Nephron progenitor cell (in vitro differentiated cells): ENCODE measurements around the gene CLCN1.
A peak's percentile ranks its signal among the peaks of the same experiment; 100 is the strongest.

Experiments used
- DNase-seq: peaks from one replicate; pipeline ENCODE4 v3.0.0; 2021
- H3K27ac Mint-ChIP-seq: 2 replicates; pipeline ENCODE4 v1.8.0; 2021; ENCODE audit warnings: mild to moderate bottlenecking, moderate library complexity, mixed read lengths
- H3K27me3 Mint-ChIP-seq: 2 replicates; pipeline ENCODE4 v1.8.0; 2021; ENCODE audit warnings: mild to moderate bottlenecking, low read depth, mixed read lengths; ENCODE audit not compliant: poor library complexity
- H3K36me3 Mint-ChIP-seq: 2 replicates; pipeline ENCODE4 v1.8.0; 2021; ENCODE audit warnings: low read depth, mixed read lengths
- H3K4me1 Mint-ChIP-seq: 2 replicates; pipeline ENCODE4 v1.8.0; 2021; ENCODE audit warnings: mixed read lengths
- H3K4me3 Mint-ChIP-seq: 2 replicates; pipeline ENCODE4 v1.8.0; 2021; ENCODE audit warnings: mild to moderate bottlenecking, moderate library complexity, mixed read lengths
- H3K9me3 Mint-ChIP-seq: 2 replicates; pipeline ENCODE4 v1.8.0; 2021; ENCODE audit warnings: mild to moderate bottlenecking, moderate library complexity, mixed read lengths
- TF ChIP-seq, protein P1 (sequence below): fragments of 200-600 bp; sonication (generic); IDR thresholded peaks from 2 replicates; pipeline ENCODE4 v1.5.0; 2021; ENCODE audit warnings: antibody characterized with exemption

The CLCN1 gene

DNA sequence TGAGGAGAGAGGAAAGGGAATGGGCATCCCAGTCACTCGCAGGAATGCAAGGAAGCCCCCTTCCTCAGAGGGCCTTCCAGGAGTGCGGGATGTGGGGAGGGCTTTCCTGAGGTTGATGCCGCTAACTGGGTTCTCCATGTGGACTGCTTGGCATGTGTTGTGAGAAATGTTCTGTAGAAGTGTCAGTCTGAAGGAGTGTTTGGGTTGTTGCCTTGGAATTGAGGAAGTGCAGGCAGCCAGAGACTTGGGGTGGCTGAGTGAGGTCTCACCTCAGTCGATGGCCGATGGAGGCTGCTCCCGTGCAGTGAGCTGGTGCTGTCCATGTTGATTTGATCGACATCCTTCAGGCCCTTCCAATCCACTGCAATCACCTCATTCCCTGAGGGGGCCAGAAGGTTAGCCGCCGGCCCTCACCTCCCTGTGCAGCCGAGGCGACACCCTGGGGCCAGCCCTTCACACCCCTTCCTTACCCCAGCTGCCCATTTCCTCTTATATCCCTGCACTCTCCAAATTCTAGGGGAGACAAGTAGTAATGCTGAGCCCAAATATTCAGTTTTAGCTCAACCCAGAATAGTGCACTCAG, 44.0 kb downstream of the CLCN1 start:
- Mint-ChIP-seq H3K27me3 (peaks cover 78% of the 10 kb centered on the region), H3K36me3 (no peaks in the 10 kb centered on the region), H3K4me3 (no peak overlapping the region), H3K9me3 (no peaks in the 10 kb centered on the region), H3K27ac (no peak overlapping the region), H3K4me1 (peaks cover 15% of the 10 kb centered on the region)
- no peak for DNase-seq
- TF ChIP-seq, protein P1, sequence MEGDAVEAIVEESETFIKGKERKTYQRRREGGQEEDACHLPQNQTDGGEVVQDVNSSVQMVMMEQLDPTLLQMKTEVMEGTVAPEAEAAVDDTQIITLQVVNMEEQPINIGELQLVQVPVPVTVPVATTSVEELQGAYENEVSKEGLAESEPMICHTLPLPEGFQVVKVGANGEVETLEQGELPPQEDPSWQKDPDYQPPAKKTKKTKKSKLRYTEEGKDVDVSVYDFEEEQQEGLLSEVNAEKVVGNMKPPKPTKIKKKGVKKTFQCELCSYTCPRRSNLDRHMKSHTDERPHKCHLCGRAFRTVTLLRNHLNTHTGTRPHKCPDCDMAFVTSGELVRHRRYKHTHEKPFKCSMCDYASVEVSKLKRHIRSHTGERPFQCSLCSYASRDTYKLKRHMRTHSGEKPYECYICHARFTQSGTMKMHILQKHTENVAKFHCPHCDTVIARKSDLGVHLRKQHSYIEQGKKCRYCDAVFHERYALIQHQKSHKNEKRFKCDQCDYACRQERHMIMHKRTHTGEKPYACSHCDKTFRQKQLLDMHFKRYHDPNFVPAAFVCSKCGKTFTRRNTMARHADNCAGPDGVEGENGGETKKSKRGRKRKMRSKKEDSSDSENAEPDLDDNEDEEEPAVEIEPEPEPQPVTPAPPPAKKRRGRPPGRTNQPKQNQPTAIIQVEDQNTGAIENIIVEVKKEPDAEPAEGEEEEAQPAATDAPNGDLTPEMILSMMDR: no peak

DNA sequence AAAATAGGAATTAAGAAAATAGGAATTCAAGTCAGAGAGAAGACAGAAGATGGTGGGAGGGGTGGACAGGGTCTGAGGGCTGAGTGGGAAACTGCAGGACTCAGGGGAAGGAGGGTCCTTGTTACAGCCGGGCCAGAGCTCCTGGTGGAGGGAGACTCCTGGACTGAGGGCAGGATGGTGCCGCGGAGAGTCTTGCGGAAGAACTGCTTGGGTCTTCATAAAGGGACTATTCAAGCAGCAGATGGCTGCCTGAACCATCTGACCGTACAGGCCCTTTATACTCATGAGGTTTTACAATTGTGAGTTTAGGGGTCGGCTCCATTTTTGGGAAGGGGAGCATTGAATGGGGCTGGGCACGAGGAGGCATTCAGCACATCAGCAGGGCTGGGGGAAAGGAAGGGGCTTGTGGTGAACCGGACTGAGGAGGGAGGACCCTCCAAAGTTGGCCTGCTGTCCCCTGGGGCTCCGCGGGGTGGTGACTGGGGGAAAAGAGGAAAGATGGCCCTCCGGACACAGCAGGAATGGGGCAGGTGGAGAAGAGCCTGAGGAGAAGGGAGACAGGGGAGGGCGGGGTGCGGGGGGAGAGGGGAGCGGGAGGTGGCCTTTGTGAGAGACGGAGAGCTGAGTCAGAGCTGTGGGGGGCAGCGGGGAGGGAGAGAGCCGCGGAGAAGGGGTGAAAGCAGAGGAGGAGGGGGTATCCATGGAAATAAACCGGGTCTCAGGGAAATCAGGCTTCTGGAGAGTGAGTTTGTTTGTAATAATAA, 45.1 kb downstream of the CLCN1 start:
- H3K27ac Mint-ChIP-seq: no peak overlapping the region
- H3K36me3 Mint-ChIP-seq: no peaks in the 10 kb centered on the region
- peak overlapping the region; percentile 67 for H3K4me3 Mint-ChIP-seq
- peaks cover 85% of the 10 kb centered on the region for H3K27me3 Mint-ChIP-seq
- H3K9me3 Mint-ChIP-seq: no peaks in the 10 kb centered on the region
- DNase-seq: no peak
- peaks cover 10% of the 10 kb centered on the region for H3K4me1 Mint-ChIP-seq
- TF ChIP-seq, protein P1: no peak

DNA sequence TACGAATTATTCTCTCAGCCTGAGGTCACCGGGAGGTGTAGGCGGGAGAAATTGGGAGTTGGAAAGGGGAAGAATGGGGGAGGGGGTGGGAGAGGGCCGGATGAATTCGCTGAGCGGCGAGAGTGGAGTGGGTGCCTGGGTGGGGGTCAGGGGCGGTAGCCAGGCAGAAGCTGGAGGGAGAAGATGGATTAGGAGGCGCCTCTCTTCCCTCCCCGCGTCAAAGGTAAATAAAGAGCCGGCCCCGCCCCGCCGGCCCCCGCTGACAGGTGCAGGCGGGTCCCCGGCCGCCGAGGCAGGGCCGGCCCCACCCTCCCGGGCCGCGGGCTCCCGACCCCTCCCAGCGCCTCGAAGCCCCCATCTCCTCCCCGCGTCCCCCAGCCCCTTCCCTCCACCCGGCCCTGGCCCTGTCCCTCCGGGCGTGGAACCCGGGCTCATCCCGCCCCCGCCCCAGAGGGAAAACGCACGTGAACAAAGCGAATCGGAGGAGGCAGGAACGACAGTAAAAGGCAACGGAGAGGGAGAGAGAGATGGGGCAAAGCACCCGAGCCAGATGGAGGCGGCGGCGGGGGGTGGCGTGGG, 45.7 kb downstream of the CLCN1 start:
- peaks cover 89% of the 10 kb centered on the region for H3K27me3 Mint-ChIP-seq

DNA sequence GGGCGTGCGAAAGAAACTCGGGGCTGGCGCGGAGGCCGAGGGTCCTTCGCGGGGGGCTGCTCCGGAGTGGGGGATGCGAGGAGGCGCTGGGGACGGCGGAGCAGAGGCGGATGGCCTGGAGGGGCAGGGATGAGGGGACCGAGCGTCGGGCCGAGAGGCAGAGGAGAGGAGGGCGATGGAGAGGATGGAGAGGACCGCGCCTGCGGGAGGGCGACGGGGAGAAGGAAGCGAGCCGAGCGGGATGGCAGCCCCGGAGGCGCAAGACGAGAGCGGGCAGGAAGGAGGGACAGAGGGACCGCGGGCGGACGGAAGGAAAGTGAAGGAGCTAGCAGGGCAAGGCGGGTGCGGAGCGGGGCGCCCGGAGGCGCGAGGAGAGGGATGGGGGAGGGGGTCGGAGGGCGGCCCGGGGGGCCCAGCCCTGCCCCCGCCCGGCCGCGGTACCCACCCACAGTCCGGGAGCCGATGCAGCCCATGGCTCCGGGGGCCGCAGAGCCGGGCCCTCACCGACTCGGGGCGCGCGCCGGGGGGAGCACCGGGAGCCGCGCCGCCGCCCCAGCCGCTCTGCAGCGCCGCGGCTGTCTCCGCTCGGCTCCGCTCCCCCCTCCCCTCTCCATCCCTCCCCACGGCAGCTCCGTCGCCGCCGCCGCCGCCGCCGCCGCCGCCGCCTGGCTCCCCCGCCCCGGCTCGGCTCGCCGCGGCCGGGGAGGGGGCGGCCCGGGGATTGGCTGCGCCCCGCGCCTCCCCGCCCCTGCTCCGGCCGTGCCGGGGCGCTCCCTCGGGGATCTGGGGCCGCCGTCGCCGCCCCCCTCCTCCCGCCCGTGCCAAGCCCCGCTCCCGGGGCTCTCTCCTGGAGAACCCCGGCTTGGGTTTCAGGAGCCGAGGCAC, 46.5 kb downstream of the CLCN1 start, which contains the start of gene FAM131B:
Gene FAM131B, minus strand, starts transcription at position 583 of the 885 bp plus-strand sequence. Its CDS starts 110 bp downstream, at position 473.
- TF ChIP-seq, protein P1: no peak
- Mint-ChIP-seq H3K9me3 (no peaks in the 10 kb centered on the region), H3K36me3 (no peaks in the 10 kb centered on the region), H3K27ac (no peak within 1 kb of the TSS), H3K4me1 (peaks cover 10% of the 10 kb centered on the region), H3K4me3 (peak within 1 kb of the TSS; percentile 84), H3K27me3 (peaks cover 91% of the 10 kb centered on the region)
- peak; percentile 57 for DNase-seq

More for the DNA sequence above, 45.7 kb downstream of the CLCN1 start:
- TF ChIP-seq, protein P1: no peak
- DNase-seq: peak; percentile 36
- peaks cover 10% of the 10 kb centered on the region for H3K4me1 Mint-ChIP-seq
- no peaks in the 10 kb centered on the region for H3K36me3 Mint-ChIP-seq
- no peak overlapping the region for H3K27ac Mint-ChIP-seq
- H3K9me3 Mint-ChIP-seq: no peaks in the 10 kb centered on the region
- H3K4me3 Mint-ChIP-seq: peak overlapping the region; percentile 84

DNA sequence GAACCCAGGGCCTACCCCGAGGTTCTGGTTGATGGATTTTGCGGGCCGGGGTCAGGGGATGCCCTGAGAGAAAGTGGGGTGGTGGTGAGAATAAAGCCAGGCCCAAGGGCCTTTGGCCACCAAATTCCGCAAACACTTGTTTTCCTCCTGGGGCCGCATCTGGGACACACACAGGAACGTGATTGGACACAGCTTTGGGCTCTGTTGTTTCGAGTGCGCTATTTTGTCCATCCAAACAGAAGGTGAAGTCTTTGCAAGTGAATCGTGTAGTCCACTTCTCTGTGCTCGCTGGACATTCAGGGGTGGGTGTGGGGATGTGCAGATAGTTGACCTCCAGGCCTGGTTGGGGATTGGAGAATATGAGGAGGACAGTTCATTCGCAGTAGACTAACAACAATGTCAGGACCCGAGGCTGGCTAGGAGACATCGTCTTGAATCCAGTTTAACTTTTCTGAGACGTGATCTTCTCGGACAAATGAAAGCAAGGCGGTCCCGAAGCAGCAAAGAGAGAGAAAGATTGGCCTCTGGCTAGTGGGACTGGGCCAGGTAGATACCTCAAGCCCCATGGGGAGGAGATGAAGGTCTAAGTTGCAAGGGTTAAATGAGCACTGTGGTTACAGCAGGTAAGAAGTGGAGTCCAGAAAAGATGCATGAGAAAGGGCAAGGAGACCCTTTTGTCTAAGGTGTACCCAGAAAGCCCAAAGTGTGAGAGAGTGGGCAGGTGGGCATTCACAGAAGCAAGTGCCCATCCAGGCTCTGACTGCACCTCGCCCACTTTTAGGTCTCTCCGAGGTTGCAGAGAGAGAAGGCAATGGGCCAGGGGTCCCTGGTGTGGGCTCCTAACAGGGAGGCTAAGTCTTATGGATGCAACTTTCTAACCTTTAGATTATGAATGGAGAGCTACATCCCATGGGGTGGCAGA, 47.4 kb downstream of the CLCN1 start:
- H3K27ac Mint-ChIP-seq: no peak overlapping the region
- TF ChIP-seq, protein P1: no peak
- peak overlapping the region; percentile 78 for H3K4me3 Mint-ChIP-seq
- no peaks in the 10 kb centered on the region for H3K36me3 Mint-ChIP-seq
- peaks cover 92% of the 10 kb centered on the region for H3K27me3 Mint-ChIP-seq
- H3K9me3 Mint-ChIP-seq: no peaks in the 10 kb centered on the region
- H3K4me1 Mint-ChIP-seq: peaks cover 10% of the 10 kb centered on the region
- DNase-seq: no peak
